ENCODE measurements around the gene CPS1.

CPS1 gene

DNA sequence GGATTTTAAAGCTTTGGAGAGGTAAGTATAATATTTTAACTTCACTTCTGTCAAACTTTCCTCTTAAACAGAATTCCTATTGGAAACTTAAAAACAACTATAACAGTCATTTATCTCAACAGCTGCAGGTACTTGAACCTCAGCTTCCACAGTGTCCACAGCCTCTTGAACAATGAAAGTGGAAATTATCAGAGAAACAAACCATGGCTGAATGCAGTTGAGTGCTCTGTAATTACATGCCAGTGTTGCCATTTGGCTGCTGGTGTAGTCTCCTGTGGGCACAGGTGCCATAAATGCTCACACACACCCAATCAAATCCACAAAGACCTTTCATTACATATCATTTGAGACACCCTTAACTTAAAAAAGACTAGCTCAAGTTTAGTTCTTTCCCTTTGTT, 125.1 kb downstream of the CPS1 start:
- DNase-seq (ENCODE audit: low spot score), result no peak

GRCh38 chr2:210686401-210686800, 130.0 kb downstream of the CPS1 start:
- no peak for DNase-seq (ENCODE audit: low spot score)

GRCh38 chr2:210687786-210688470, 131.5 kb downstream of the CPS1 start:
- DNase-seq (ENCODE audit: low spot score), result no peak

- DNase-seq (ENCODE audit: low spot score), result no peak
Measured at GRCh38 chr2:210707900-210708299, 151.5 kb downstream of the CPS1 start.

GRCh38 chr2:210713122-210713521, 156.7 kb downstream of the CPS1 start:
- no peak for DNase-seq (ENCODE audit: low spot score)

- no peak for DNase-seq (ENCODE audit: low spot score)
Measured at GRCh38 chr2:210715560-210716082, 159.2 kb downstream of the CPS1 start.

DNA sequence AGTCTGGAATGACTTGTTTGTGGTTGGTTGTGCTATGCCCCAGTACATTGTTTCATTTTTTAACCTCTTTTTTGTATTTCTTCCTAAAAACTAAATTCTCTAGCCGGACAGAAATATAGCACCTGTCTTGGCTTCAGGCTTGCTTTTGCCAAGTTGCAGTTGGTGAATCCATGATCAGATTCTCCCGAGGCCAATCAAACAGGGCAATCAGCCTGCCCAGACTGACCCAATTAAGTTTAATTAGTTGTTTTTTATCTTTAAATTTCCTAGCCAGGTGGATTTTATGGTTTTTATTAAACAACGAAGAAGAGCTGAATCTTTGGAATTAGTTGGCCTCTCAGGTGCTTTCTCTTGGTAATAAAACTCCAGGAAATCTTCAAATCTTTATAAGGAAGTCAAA, 162.1 kb downstream of the CPS1 start:
- no peak for DNase-seq (ENCODE audit: low spot score)

DNA sequence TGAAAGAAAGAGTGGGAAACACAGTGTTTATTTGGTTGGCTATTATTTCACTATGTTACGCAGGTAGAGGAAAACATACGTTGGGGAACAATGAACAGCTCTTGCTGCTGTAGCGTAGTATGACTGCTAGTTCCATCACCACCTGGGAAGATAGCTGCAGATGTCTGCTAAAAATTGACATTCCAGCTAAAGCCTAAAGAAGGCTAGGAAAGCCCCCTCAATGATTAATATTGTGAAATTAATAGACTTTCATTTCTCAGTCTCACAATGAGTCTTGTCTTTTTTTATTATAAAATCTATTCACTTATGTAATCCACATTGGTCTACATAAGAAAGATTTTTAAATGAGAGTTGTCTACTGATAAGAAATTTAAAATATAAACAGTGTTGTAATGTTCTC, 165.7 kb downstream of the CPS1 start:
- DNase-seq (ENCODE audit: low spot score), result no peak

- DNase-seq (ENCODE audit: low spot score), result no peak
Measured at GRCh38 chr2:210727549-210727948, 171.2 kb downstream of the CPS1 start.

Measured in putamen (tissue), 1 donor.